RWPE1 (cell line): ENCODE results near the gene LRIG1.

ENCODE experiments used
- CTCF ChIA-PET: fragments of 350-600 bp; sonication (Branson Sonifier 250); formaldehyde crosslinking; extraction: SDS; loops from one replicate; lab custom pipeline; 2021; lab: Yijun Ruan, JAX
- POLR2A ChIA-PET: fragments of 400-600 bp; formaldehyde crosslinking; extraction: SDS; loops from one replicate; lab custom pipeline; 2020; ENCODE audit warnings: antibody characterized with exemption; ENCODE audit not compliant: low non-redundant PET; lab: Yijun Ruan, JAX
- DNase-seq: peaks from one replicate; pipeline ENCODE4 v3.0.0; 2012; ENCODE audit warnings: low spot score
- H3K27ac ChIP-seq: fragments of 450-650 bp; 2 replicates; pipeline ENCODE4 v1.5.1; 2017
- TF ChIP-seq, protein P1 (sequence below): fragments of 450-650 bp; conservative IDR thresholded peaks from 2 replicates; pipeline ENCODE4 v1.5.1; 2017; ENCODE audit warnings: low read depth, mild to moderate bottlenecking

LRIG1 gene

DNA sequence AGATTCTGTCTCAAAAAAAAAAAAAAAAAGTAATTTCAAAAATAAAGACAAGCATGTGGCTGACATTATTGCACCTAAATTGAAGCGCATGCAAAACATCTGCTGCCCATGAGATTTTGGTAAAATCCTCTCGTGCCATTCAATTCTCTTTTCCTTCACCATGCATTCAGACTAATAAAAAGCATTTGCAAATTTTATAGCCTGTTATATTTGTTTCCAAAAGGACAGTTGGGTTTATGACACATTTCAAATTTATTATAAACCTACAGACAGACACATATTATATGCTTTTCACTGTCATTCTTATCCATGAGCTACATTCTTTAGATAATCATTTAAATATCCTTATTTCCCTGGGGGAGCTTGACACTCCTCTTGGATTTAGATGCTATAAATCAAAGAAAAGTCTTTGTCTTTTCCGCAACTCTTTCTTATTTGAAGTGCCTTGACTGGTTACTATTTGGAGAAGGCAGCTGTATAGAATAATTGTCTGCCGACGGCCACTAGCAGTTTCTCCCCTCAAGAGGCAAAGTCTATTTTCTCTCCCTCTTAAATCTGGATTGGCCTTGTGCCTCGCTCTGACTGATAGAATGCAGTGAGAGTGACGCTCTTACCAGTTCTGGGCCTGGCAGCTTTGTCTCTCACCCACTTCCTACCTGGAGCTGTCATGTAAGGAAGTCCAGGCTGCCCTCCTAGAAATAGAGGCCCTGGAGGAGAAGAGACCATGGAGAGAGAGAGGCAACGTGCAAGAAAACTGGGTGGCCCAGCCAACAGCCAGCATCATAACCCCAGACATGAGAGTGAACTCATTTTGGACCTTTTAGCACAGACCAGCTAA is 6.8 kb upstream of the LRIG1 start:
- ChIA-PET CTCF (no interaction called here), POLR2A (no interaction called here)
- no peak for DNase-seq
- TF ChIP-seq, protein P1, sequence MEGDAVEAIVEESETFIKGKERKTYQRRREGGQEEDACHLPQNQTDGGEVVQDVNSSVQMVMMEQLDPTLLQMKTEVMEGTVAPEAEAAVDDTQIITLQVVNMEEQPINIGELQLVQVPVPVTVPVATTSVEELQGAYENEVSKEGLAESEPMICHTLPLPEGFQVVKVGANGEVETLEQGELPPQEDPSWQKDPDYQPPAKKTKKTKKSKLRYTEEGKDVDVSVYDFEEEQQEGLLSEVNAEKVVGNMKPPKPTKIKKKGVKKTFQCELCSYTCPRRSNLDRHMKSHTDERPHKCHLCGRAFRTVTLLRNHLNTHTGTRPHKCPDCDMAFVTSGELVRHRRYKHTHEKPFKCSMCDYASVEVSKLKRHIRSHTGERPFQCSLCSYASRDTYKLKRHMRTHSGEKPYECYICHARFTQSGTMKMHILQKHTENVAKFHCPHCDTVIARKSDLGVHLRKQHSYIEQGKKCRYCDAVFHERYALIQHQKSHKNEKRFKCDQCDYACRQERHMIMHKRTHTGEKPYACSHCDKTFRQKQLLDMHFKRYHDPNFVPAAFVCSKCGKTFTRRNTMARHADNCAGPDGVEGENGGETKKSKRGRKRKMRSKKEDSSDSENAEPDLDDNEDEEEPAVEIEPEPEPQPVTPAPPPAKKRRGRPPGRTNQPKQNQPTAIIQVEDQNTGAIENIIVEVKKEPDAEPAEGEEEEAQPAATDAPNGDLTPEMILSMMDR: no peak
- no peak overlapping the region for H3K27ac ChIP-seq

DNA sequence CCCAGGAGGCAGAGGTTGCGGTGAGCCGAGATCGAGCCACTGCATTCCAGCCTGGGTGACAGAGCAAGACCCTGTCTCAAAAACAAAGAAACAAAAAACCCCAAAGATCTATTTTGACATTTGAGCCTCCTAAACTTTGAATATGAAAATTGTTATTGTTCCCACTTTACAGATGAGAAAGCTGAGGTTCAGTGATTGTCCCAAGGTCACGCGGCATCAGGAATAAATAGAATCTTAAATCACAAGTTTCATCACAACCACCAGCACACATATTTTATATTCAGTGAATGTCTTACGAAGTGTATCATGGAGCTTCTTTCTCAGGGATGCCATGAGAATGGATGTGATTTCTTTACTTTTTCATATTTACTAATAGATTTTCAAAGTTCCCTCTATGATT is 5.3 kb upstream of the LRIG1 start:
- TF ChIP-seq, protein P1: no peak
- H3K27ac ChIP-seq: no peak overlapping the region
- CTCF ChIA-PET: no interaction called here
- no peak for DNase-seq
- POLR2A ChIA-PET: no interaction called here

DNA sequence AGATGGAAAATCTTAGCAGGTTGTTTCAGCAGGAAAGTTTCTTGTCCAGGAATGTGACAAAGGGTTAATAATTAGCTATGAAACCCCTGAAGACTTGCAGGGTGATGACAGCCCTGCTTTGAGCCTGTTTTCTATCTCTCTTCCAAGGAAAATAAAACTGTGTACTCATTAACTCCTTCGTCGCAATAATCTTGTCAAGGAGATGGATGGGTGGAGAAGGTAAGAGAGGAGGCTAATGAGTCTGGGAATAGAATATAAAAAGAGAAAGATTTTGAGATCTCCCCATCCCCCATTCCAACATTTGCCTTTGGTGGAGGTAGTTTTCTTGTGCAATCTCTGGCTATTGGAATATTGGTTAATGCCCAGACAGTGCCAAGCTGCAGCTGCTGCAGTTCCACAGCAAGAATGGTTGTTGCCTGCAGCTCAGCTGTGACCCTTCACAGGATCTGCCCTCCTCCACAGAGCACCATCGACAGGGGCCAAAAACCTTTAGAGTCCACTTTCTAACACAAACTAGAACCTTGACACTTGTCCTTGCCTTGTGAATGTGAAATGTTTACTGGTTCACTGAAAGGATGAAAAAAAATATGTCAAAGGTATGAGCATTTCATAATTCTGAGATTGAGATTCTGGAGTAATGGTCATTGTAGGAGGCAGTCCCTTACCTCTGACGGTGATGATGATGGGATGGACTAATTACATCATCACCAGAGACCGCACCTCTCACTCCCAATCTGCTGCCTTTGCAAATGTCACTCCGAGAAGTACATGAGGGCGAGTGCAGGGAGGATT is 4.2 kb upstream of the LRIG1 start:
- no peak overlapping the region for H3K27ac ChIP-seq
- no peak for DNase-seq
- TF ChIP-seq, protein P1: no peak
- CTCF ChIA-PET: no interaction called here
- POLR2A ChIA-PET: no interaction called here

DNA sequence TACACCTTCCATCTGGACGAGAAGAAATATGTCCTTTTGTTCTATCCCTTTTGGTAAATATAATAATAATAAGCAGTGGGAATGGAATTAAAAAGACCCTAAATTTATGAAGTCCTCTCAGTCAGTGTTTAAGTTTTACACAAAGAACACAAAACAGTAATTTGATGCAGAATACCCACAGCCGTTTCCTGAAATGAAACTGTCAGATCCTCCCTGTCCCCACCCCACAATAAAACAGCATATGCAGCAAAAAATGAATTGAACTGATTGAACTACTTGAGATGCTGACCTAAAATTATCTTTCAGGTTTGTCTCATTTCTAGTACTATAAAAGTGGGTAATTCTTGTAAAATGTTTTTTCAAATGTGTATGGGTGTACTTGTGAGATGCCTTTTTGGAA is 2.2 kb upstream of the LRIG1 start:
- ChIA-PET CTCF (no interaction called here), POLR2A (no interaction called here)
- DNase-seq: no peak
- TF ChIP-seq, protein P1: no peak
- no peak overlapping the region for H3K27ac ChIP-seq

DNA sequence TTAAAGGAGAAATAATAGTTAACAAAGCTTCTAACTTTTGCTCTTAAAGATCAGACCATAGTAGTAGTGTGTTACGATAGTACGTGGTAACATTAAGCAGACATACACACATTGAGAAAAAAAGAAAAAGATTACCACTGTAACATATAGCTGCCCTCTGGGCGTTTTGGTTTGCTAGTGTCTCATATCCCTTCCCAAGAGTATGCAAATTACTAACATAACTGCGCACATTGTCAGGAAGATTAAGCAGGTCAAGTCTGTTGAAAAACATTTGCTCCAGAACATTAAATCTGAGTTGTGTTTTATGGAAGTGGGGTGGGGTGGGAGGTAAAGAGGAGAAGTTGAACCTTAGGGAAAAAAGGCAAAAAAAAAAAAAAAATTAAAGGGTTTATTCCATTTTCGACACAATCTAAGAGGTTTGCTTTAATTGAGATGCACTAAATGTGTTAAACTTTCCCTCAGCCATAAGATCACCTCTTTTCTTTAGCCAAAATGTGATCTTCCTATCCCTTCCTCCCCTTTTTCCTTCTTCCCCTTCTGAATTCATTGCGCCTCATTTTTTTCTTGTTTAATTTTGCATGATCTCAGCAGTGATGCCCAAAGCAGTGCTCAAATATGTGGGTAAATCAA is 1.5 kb upstream of the LRIG1 start:
- H3K27ac ChIP-seq: no peak overlapping the region
- DNase-seq: no peak
- CTCF ChIA-PET: interaction anchor here (0.7 kb wide), 1 partner anchor 1449 kb away, joined by 3 read pairs; no protein-coding TSS in a partner anchor
- POLR2A ChIA-PET: no interaction called here
- TF ChIP-seq, protein P1: no peak
